ENCODE data around the gene MTHFD2.

- TF ChIP-seq EZH2 (IDR thresholded peaks at IDR 0.05; ENCODE audit: insufficient read depth, poor library complexity, severe bottlenecking) (no peak), EZH2phosphoT487 (IDR thresholded peaks at IDR 0.05; ENCODE audit: insufficient read depth, low read depth) (no peak)
Measured at GRCh38 chr2:74223941-74224770, 25.7 kb downstream of the MTHFD2 start.

Measured in GM23248 (cell line).